Measurements from ENCODE around the gene WFDC11.
"Not testable (repeated sequence)": the region's sequence is repeated elsewhere in the genome, so short reads cannot be mapped to it uniquely, and the experiment has no call there.

WFDC11 gene

GRCh38 chr20:45670139-45670538 is at the start of gene WFDC11:
TSS of gene WFDC11 (minus strand) at chr20:45670239. CDS start at chr20:45650600, 19,639 bp downstream.
- no peak for DNase-seq

- not testable (repeated sequence) for DNase-seq
These were observed 46.2 kb upstream of the WFDC11 start for GRCh38 chr20:45716141-45716688.

- no peak for DNase-seq
These were observed 35.1 kb upstream of the WFDC11 start, which contains the start of gene WFDC10B for GRCh38 chr20:45704969-45705637. TSS of gene WFDC10B (minus strand) at chr20:45705019. CDS start at chr20:45685992, 19,027 bp downstream.

- DNase-seq = no peak
These were observed 31.8 kb upstream of the WFDC11 start, which contains the start of gene WFDC13 for GRCh38 chr20:45701873-45702272. TSS of gene WFDC13 (plus strand) at chr20:45702038. CDS start at chr20:45702124, 86 bp downstream.

- DNase-seq = no peak
These were observed 31.1 kb upstream of the WFDC11 start for GRCh38 chr20:45701104-45701503.

GRCh38 chr20:45695496-45695895 is 25.5 kb upstream of the WFDC11 start:
- no peak for DNase-seq

- DNase-seq = not testable (repeated sequence)
These were observed 23.3 kb upstream of the WFDC11 start for GRCh38 chr20:45693346-45693745.

GRCh38 chr20:45685896-45686295 is 15.9 kb upstream of the WFDC11 start:
- peak in 1 of 2 experiments; percentile 10 for DNase-seq

- no peak for DNase-seq
These were observed 9.6 kb upstream of the WFDC11 start for GRCh38 chr20:45679650-45680049.

- DNase-seq = no peak
These were observed 2.7 kb upstream of the WFDC11 start for GRCh38 chr20:45672765-45673164.

GRCh38 chr20:45657038-45657437 is 13.0 kb downstream of the WFDC11 start:
- DNase-seq = not testable (repeated sequence)

GRCh38 chr20:45651726-45652125 is 18.3 kb downstream of the WFDC11 start:
- not testable (repeated sequence) for DNase-seq

- DNase-seq = no peak
These were observed 20.7 kb downstream of the WFDC11 start for GRCh38 chr20:45649312-45649863.

- DNase-seq = no peak
These were observed 22.5 kb downstream of the WFDC11 start for GRCh38 chr20:45647441-45648050.

- DNase-seq = no peak
These were observed 23.2 kb downstream of the WFDC11 start for GRCh38 chr20:45646875-45647274.

- DNase-seq = not testable (repeated sequence)
These were observed 24.2 kb downstream of the WFDC11 start for GRCh38 chr20:45645869-45646268.

- DNase-seq = not testable (repeated sequence)
These were observed 29.0 kb downstream of the WFDC11 start for GRCh38 chr20:45641076-45641475.

GRCh38 chr20:45639687-45640086 is 30.4 kb downstream of the WFDC11 start:
- no peak for DNase-seq

GRCh38 chr20:45636513-45636912 is 33.5 kb downstream of the WFDC11 start:
- no peak for DNase-seq

GRCh38 chr20:45631184-45631583 is 38.9 kb downstream of the WFDC11 start, which contains the start of gene WFDC9:
TSS of gene WFDC9 (minus strand) at chr20:45631284. CDS start at chr20:45610181, 21,103 bp downstream.
- DNase-seq = no peak

GRCh38 chr20:45630371-45630770 is 39.7 kb downstream of the WFDC11 start:
- no peak for DNase-seq

- DNase-seq = peak; percentile 4 to 55
These were observed 40.4 kb downstream of the WFDC11 start, which contains the start of gene WFDC10A for GRCh38 chr20:45629496-45630100. TSS of gene WFDC10A (plus strand) at chr20:45629739. CDS start at chr20:45629814, 75 bp downstream.

- DNase-seq = no peak
These were observed 43.5 kb downstream of the WFDC11 start for GRCh38 chr20:45626540-45626939.
